B cell (primary cell): ENCODE data around the gene NOTCH3. TPM values are rescaled to one million over a fixed set of nuclear protein-coding genes. Genes with fewer than 3 reads are reported as not detected.

ENCODE experiments used
- ATAC-seq: fragments of 200-7000 bp; cut with Tn5 transposase; one replicate; pipeline ENCODE4 v1.10.0; 2021; ENCODE audit warnings: low read depth, mild to moderate bottlenecking, moderate number of reproducible peaks, moderate library complexity
- CTCF ChIA-PET: fragments of 350-600 bp; sonication (Branson Sonifier 250); formaldehyde crosslinking; loops from one replicate; lab custom pipeline; 2021; ENCODE audit warnings: antibody characterized with exemption, inconsistent platforms; lab: Charles Lee
- POLR2A ChIA-PET: fragments of 350-600 bp; sonication (Branson Sonifier 250); formaldehyde crosslinking; loops from one replicate; lab custom pipeline; 2021; ENCODE audit warnings: antibody characterized with exemption; lab: Charles Lee
- DNase-seq: peaks from one replicate; pipeline ENCODE4 v3.0.0; 2013
- H2AFZ ChIP-seq: 2 replicates; pipeline ENCODE4 v1.6.1; 2012; ENCODE audit warnings: mild to moderate bottlenecking, low read depth, low read length; ENCODE audit not compliant: insufficient read depth, poor library complexity, severe bottlenecking
- H3K27ac ChIP-seq, 2 donors: 1 replicate in 1 of 2; 2 replicates in 1 of 2; pipeline ENCODE4 v1.5.1; 2012 to 2013; ENCODE audit warnings: low read length in 2 of 2, mild to moderate bottlenecking in 2 of 2, moderate library complexity in 1 of 2
- H3K27me3 ChIP-seq, 4 experiments: fragments of 200-600 bp in 1 of 4; sonication (generic) in 1 of 4; replicated peaks in 1 of 4; 1 replicate in 2 of 4; 2 replicates in 2 of 4; pipeline versions ENCODE4 v1.6.1 to v1.7.0; 2013 to 2016; ENCODE audit warnings: low read length in 3 of 4, mild to moderate bottlenecking in 2 of 4, mixed read lengths in 1 of 4, moderate library complexity in 1 of 4; ENCODE audit not compliant: insufficient read depth in 4 of 4, control insufficient read depth in 3 of 4; ENCODE audit errors: control extremely low read depth in 1 of 4
- H3K36me3 ChIP-seq, 2 experiments: replicated peaks in 1 of 2; 1 replicate in 1 of 2; 2 replicates in 1 of 2; pipeline versions ENCODE4 v1.6.1 to v1.7.1; 2013; ENCODE audit warnings: low read length in 1 of 2; ENCODE audit not compliant: insufficient read depth in 2 of 2, control insufficient read depth in 1 of 2; ENCODE audit errors: control extremely low read depth in 1 of 2, extremely low read depth in 1 of 2
- H3K4me1 ChIP-seq, 2 donors: fragments of 200-600 bp in 1 of 2; sonication (generic) in 1 of 2; 1 replicate in 1 of 2; 2 replicates in 1 of 2; pipeline versions ENCODE4 v1.5.1 to v1.6.1; 2013 to 2017; ENCODE audit warnings: low read length in 2 of 2; ENCODE audit not compliant: control insufficient read depth in 2 of 2, insufficient read depth in 2 of 2
- H3K4me2 ChIP-seq: replicated peaks from 2 replicates; pipeline ENCODE3; 2012; ENCODE audit warnings: mild to moderate bottlenecking, low read depth, low read length; ENCODE audit not compliant: poor library complexity, severe bottlenecking
- H3K4me3 ChIP-seq, 5 experiments: fragments of 200-600 bp in 1 of 5; sonication (generic) in 1 of 5; 1 replicate in 3 of 5; 2 replicates in 2 of 5; pipeline versions ENCODE4 v1.5.1 to v1.7.0; 2011 to 2016; ENCODE audit warnings: low read length in 4 of 5, mild to moderate bottlenecking in 4 of 5, low read depth in 2 of 5, control low read depth in 1 of 5, moderate library complexity in 1 of 5; ENCODE audit not compliant: insufficient read depth in 1 of 5; ENCODE audit errors: control extremely low read depth in 1 of 5, extremely low read depth in 1 of 5
- H3K79me2 ChIP-seq: fragments of 200-600 bp; sonication (generic); one replicate; pipeline ENCODE4 v1.6.0; 2016; ENCODE audit warnings: low read length; ENCODE audit not compliant: control insufficient read depth, insufficient read depth
- H3K9ac ChIP-seq: fragments of 200-600 bp; sonication (generic); 2 replicates; pipeline ENCODE4 v1.6.1; 2017; ENCODE audit warnings: mild to moderate bottlenecking, low read length, moderate library complexity
- H3K9me3 ChIP-seq, 3 donors: one replicate each; pipeline versions ENCODE4 v1.6.1 to v1.7.1; 2013; ENCODE audit warnings: low read length in 2 of 3; ENCODE audit not compliant: control insufficient read depth in 2 of 3, insufficient read depth in 1 of 3; ENCODE audit errors: control extremely low read depth in 1 of 3
- H4K20me1 ChIP-seq: 2 replicates; pipeline ENCODE4 v1.6.0; 2012; ENCODE audit warnings: mild to moderate bottlenecking, low read length; ENCODE audit not compliant: insufficient read depth, control insufficient read depth, poor library complexity, severe bottlenecking
- H3K27ac Mint-ChIP-seq: one replicate; pipeline ENCODE4 v1.8.0; 2021; ENCODE audit warnings: mixed read lengths
- H3K27me3 Mint-ChIP-seq: one replicate; pipeline ENCODE4 v1.8.0; 2021; ENCODE audit warnings: mixed read lengths
- H3K4me1 Mint-ChIP-seq: one replicate; pipeline ENCODE4 v1.8.0; 2021; ENCODE audit warnings: mixed read lengths
- H3K4me3 Mint-ChIP-seq: one replicate; pipeline ENCODE4 v1.8.0; 2021; ENCODE audit warnings: mixed read lengths
- H3K9me3 Mint-ChIP-seq: one replicate; pipeline ENCODE4 v1.8.0; 2022; ENCODE audit warnings: mixed read lengths; ENCODE audit not compliant: insufficient read depth
- CTCF ChIP-seq: fragments of 200-600 bp; IDR thresholded peaks from one replicate; pipeline ENCODE4 v1.8.0; 2022; ENCODE audit warnings: antibody characterized with exemption, mild to moderate bottlenecking
- EZH2 ChIP-seq: IDR thresholded peaks from 2 replicates; pipeline ENCODE4 v1.6.1; 2012; ENCODE audit warnings: borderline replicate concordance, low read depth, mild to moderate bottlenecking, moderate library complexity, low read length; ENCODE audit not compliant: insufficient read depth, poor library complexity, severe bottlenecking
- WGBS: methylation state at CpG from one replicate; pipeline ENCODE4 v1.1.5; 2013; ENCODE audit warnings: missing lambda C conversion rate; ENCODE audit not compliant: insufficient coverage; 5-methylcytosine and 5-hydroxymethylcytosine counted together
- intact Hi-C: fragments of 100-400 bp; cut with micrococcal nuclease; formaldehyde crosslinking; loops from one replicate; pipeline ENCODE4 v1.10.0; 2022
- polyA plus RNA-seq: library from polyadenylated mRNA; depleted of rRNA; stranded (reverse); fragments of >200 nt; gene quantifications from 2 replicates; pipeline ENCODE4 v1.2.3, GENCODE V29; 2012
- total RNA-seq, 2 donors: library from RNA; stranded (reverse); fragments of 120-200 nt in 1 of 2; gene quantifications; 1 replicate in 1 of 2; 2 replicates in 1 of 2; pipeline versions ENCODE4 v1.2.3 to v1.2.4, GENCODE V29; 2013 to 2022

Gene NOTCH3
- total and polyA plus RNA-seq, 2 donors (not counting 1 experiment from before 2014, with no cell fraction given), result 0.01 to 0.05 TPM

GRCh38 chr19:15149737-15150136 lies 51.1 kb downstream of the NOTCH3 start:
- ChIA-PET CTCF (interaction anchor here (0.8 to 4.7 kb wide), 5 partner anchors 9 to 328 kb away, joined by 3 to 53 read pairs (median 7); no protein-coding TSS in a partner anchor), POLR2A (no interaction called here)
- no peak overlapping the region for H3K4me3 Mint-ChIP-seq
- Histone ChIP-seq H2AFZ (no peak overlapping the region), H3K36me3 (no peaks in the 10 kb centered on the region), H3K27ac (no peak overlapping the region), H3K4me2 (no peak overlapping the region), H3K4me1 (no peaks in the 10 kb centered on the region), H4K20me1 (no peaks in the 10 kb centered on the region), H3K9me3 (peaks cover 0 to 4% (median 2%) of the 10 kb centered on the region in 3 donors), H3K9ac (no peak overlapping the region), H3K27me3 (peaks cover 0 to 6% (median 0%) of the 10 kb centered on the region in 4 experiments), H3K79me2 (no peaks in the 10 kb centered on the region), H3K4me3 (no peak overlapping the region)
- TF ChIP-seq EZH2 (no peak), CTCF (no peak)
- peaks cover 5% of the 10 kb centered on the region for H3K9me3 Mint-ChIP-seq
- WGBS, result 100% methylated on average over 1 of the region's 5 CpGs
- H3K27me3 Mint-ChIP-seq, result peaks cover 25% of the 10 kb centered on the region
- no peak for DNase-seq
- H3K4me1 Mint-ChIP-seq, result no peaks in the 10 kb centered on the region
- intact Hi-C loops, result no loop called here
- no peak overlapping the region for H3K27ac Mint-ChIP-seq
- no peak for ATAC-seq

- Mint-ChIP-seq H3K4me3 (no peak overlapping the region), H3K27me3 (peaks cover 5% of the 10 kb centered on the region), H3K27ac (no peak overlapping the region), H3K4me1 (no peaks in the 10 kb centered on the region), H3K9me3 (no peaks in the 10 kb centered on the region)
- Histone ChIP-seq H3K36me3 (no peaks in the 10 kb centered on the region), H3K27ac (no peak overlapping the region), H4K20me1 (no peaks in the 10 kb centered on the region), H3K9ac (no peak overlapping the region), H3K79me2 (no peaks in the 10 kb centered on the region), H3K27me3 (peaks cover 0 to 4% (median 0%) of the 10 kb centered on the region in 4 experiments), H3K9me3 (no peaks in the 10 kb centered on the region), H3K4me2 (no peak overlapping the region), H3K4me3 (no peak overlapping the region), H3K4me1 (no peaks in the 10 kb centered on the region), H2AFZ (no peak overlapping the region)
- intact Hi-C loops, result no loop called here
- DNase-seq, result no peak
- TF ChIP-seq EZH2 (no peak), CTCF (no peak)
- no peak for ATAC-seq
- WGBS, result no CpG with 5 or more reads among the region's 1 CpG
- ChIA-PET CTCF (interaction anchor here (0.5 to 1.5 kb wide), 2 partner anchors 55 to 288 kb away, joined by 4 read pairs; no protein-coding TSS in a partner anchor), POLR2A (interaction anchor here (0.6 kb wide), 1 partner anchor 576 kb away, joined by 4 read pairs; no protein-coding TSS in a partner anchor)
Measured at GRCh38 chr19:15147090-15147489, 53.7 kb downstream of the NOTCH3 start.
